UCSD-AML1 (cell line): ENCODE results near the gene FAM200C.
"Not testable (repeated sequence)": the region's sequence is repeated elsewhere in the genome, so short reads cannot be mapped to it uniquely, and the experiment has no call there.

Experiments
- DNase-seq: peaks from one replicate; lab custom pipeline; 2025; ENCODE audit not compliant: unreplicated experiment; lab: John Stamatoyannopoulos, UW

The FAM200C gene

GRCh38 chr5:160399402-160400353, at the start of gene FAM200C:
Gene FAM200C (minus strand): TSS chr5:160400054. CDS start chr5:160395490, 4,564 bp downstream.
- DNase-seq, result peak; percentile 87

GRCh38 chr5:160449458-160449857, 49.6 kb upstream of the FAM200C start:
- DNase-seq, result no peak

- DNase-seq, result no peak
Observed at GRCh38 chr5:160448886-160449285, 49.0 kb upstream of the FAM200C start.

GRCh38 chr5:160445751-160446150, 45.9 kb upstream of the FAM200C start:
- DNase-seq, result no peak

GRCh38 chr5:160445132-160445531, 45.3 kb upstream of the FAM200C start:
- no peak for DNase-seq

- DNase-seq, result no peak
Observed at GRCh38 chr5:160444407-160444806, 44.6 kb upstream of the FAM200C start.

- no peak for DNase-seq
Observed at GRCh38 chr5:160442824-160443431, 43.1 kb upstream of the FAM200C start.

- DNase-seq, result peak; percentile 22
Observed at GRCh38 chr5:160441311-160441781, 41.5 kb upstream of the FAM200C start.

GRCh38 chr5:160439205-160439600, 39.3 kb upstream of the FAM200C start:
- peak; percentile 89 for DNase-seq

GRCh38 chr5:160438316-160439204, 38.7 kb upstream of the FAM200C start:
- DNase-seq, result peak; percentile 62

GRCh38 chr5:160437271-160437670, 37.4 kb upstream of the FAM200C start:
- no peak for DNase-seq

- not testable (repeated sequence) for DNase-seq
Observed at GRCh38 chr5:160436661-160437060, 36.8 kb upstream of the FAM200C start.

- no peak for DNase-seq
Observed at GRCh38 chr5:160436017-160436416, 36.2 kb upstream of the FAM200C start.

- DNase-seq, result no peak
Observed at GRCh38 chr5:160435532-160435931, 35.7 kb upstream of the FAM200C start.

GRCh38 chr5:160434022-160434531, 34.2 kb upstream of the FAM200C start:
- no peak for DNase-seq

- DNase-seq, result no peak
Observed at GRCh38 chr5:160432787-160433186, 32.9 kb upstream of the FAM200C start.

GRCh38 chr5:160432196-160432595, 32.3 kb upstream of the FAM200C start:
- DNase-seq, result no peak

- DNase-seq, result no peak
Observed at GRCh38 chr5:160427607-160428006, 27.8 kb upstream of the FAM200C start.

- no peak for DNase-seq
Observed at GRCh38 chr5:160423099-160423498, 23.2 kb upstream of the FAM200C start.

GRCh38 chr5:160421625-160422258, 21.9 kb upstream of the FAM200C start, which contains the start of gene PTTG1:
Gene PTTG1 (plus strand): TSS chr5:160421855. CDS start chr5:160422313, 458 bp downstream.
- peak; percentile 96 for DNase-seq
